WTC11 (cell line): Measurements from ENCODE around the gene SHISAL1. TPM values are rescaled to one million over a fixed set of nuclear protein-coding genes. Genes with fewer than 3 reads are reported as not detected.

Experiments
- ATAC-seq: fragments of 200-7000 bp; cut with Tn5 transposase; 2 replicates; pipeline ENCODE4 v1.10.0; 2021; ENCODE audit warnings: mild to moderate bottlenecking, moderate library complexity
- CTCF ChIA-PET: fragments of 300-600 bp; sonication (Branson Sonifier 250); formaldehyde crosslinking; loops from one replicate; lab custom pipeline; 2021; ENCODE audit warnings: antibody characterized with exemption; lab: Charles Lee
- POLR2A ChIA-PET: fragments of 350-600 bp; sonication (Branson Sonifier 250); formaldehyde crosslinking; loops from one replicate; lab custom pipeline; 2021; ENCODE audit warnings: antibody characterized with exemption; lab: Charles Lee
- DNase-seq: peaks from one replicate; pipeline ENCODE4 v3.0.0; 2021; ENCODE audit warnings: low spot score
- H3K27ac Mint-ChIP-seq: 2 replicates; pipeline ENCODE4 v1.8.0; 2021; ENCODE audit warnings: mixed read lengths
- H3K27me3 Mint-ChIP-seq: 2 replicates; pipeline ENCODE4 v1.8.0; 2021; ENCODE audit warnings: low read depth, mild to moderate bottlenecking, moderate library complexity, mixed read lengths
- H3K36me3 Mint-ChIP-seq: 2 replicates; pipeline ENCODE4 v1.8.0; 2021; ENCODE audit warnings: mixed read lengths
- H3K4me1 Mint-ChIP-seq: 2 replicates; pipeline ENCODE4 v1.8.0; 2022; ENCODE audit warnings: mixed read lengths
- H3K4me3 Mint-ChIP-seq: 2 replicates; pipeline ENCODE4 v1.8.0; 2021; ENCODE audit warnings: mild to moderate bottlenecking, moderate library complexity, mixed read lengths
- H3K9me3 Mint-ChIP-seq: 2 replicates; pipeline ENCODE4 v1.8.0; 2021; ENCODE audit warnings: mixed read lengths
- ESRRA ChIP-seq: sonication (generic); formaldehyde crosslinking; IDR thresholded peaks from 2 replicates; pipeline ENCODE4 v1.8.1; 2022; ENCODE audit warnings: mild to moderate bottlenecking, missing genetic modification reagents, borderline replicate concordance
- ETV6 ChIP-seq: sonication (generic); formaldehyde crosslinking; IDR thresholded peaks from 2 replicates; pipeline ENCODE4 v1.8.1; 2022; ENCODE audit warnings: mild to moderate bottlenecking, missing genetic modification reagents
- FOXJ3 ChIP-seq: sonication (generic); formaldehyde crosslinking; IDR thresholded peaks from 2 replicates; pipeline ENCODE4 v1.9.0; 2021; ENCODE audit warnings: missing genetic modification reagents, mild to moderate bottlenecking, borderline replicate concordance
- FOXP1 ChIP-seq: sonication (generic); formaldehyde crosslinking; IDR thresholded peaks from 2 replicates; pipeline ENCODE4 v1.8.0; 2022; ENCODE audit warnings: missing genetic modification reagents, mild to moderate bottlenecking, moderate library complexity, borderline replicate concordance
- HMGA2 ChIP-seq: fragments of 250-450 bp; sonication (Bioruptor Pico); IDR thresholded peaks from 2 replicates; pipeline ENCODE4 v1.4.0; 2021; ENCODE audit warnings: mild to moderate bottlenecking, moderate library complexity
- IRF2 ChIP-seq: sonication (generic); formaldehyde crosslinking; IDR thresholded peaks from 2 replicates; pipeline ENCODE4 v1.8.0; 2022; ENCODE audit warnings: low read depth, missing genetic modification reagents, borderline replicate concordance
- JAZF1 ChIP-seq: fragments of 250-450 bp; sonication (Bioruptor Pico); IDR thresholded peaks from 2 replicates; pipeline ENCODE4 v1.9.0; 2021; ENCODE audit warnings: moderate library complexity, mild to moderate bottlenecking, inconsistent platforms
- JUN ChIP-seq: sonication (generic); formaldehyde crosslinking; IDR thresholded peaks from 2 replicates; pipeline ENCODE4 v1.8.0; 2023; ENCODE audit warnings: mild to moderate bottlenecking, missing genetic modification reagents
- MYBL2 ChIP-seq: sonication (generic); formaldehyde crosslinking; IDR thresholded peaks from 2 replicates; pipeline ENCODE4 v1.8.1; 2023; ENCODE audit warnings: mild to moderate bottlenecking, moderate library complexity, missing genetic modification reagents
- NR2C2 ChIP-seq: sonication (generic); formaldehyde crosslinking; IDR thresholded peaks from 2 replicates; pipeline ENCODE4 v1.8.0; 2022; ENCODE audit warnings: mild to moderate bottlenecking, missing genetic modification reagents
- OVOL2 ChIP-seq: fragments of 250-450 bp; sonication (Bioruptor Pico); IDR thresholded peaks from 2 replicates; pipeline ENCODE4 v1.9.0; 2021; ENCODE audit warnings: mild to moderate bottlenecking, borderline replicate concordance
- PRRX2 ChIP-seq: fragments of 250-450 bp; sonication (Bioruptor Pico); IDR thresholded peaks from 2 replicates; pipeline ENCODE4 v1.8.0; 2021; ENCODE audit warnings: mild to moderate bottlenecking
- SMAD4 ChIP-seq: sonication (generic); formaldehyde crosslinking; IDR thresholded peaks from 2 replicates; pipeline ENCODE4 v1.8.0; 2022; ENCODE audit warnings: mild to moderate bottlenecking, missing genetic modification reagents
- ZNF263 ChIP-seq: sonication (generic); formaldehyde crosslinking; IDR thresholded peaks from 2 replicates; pipeline ENCODE4 v1.8.1; 2022; ENCODE audit warnings: low read depth, mild to moderate bottlenecking, moderate library complexity, missing genetic modification reagents
- ZNF317 ChIP-seq: sonication (generic); formaldehyde crosslinking; IDR thresholded peaks from 2 replicates; pipeline ENCODE4 v1.8.1; 2023; ENCODE audit warnings: low read depth, mild to moderate bottlenecking, moderate library complexity, missing genetic modification reagents, borderline replicate concordance
- ZNF416 ChIP-seq: fragments of 250-450 bp; sonication (Bioruptor Pico); IDR thresholded peaks from 2 replicates; pipeline ENCODE4 v1.9.0; 2021; ENCODE audit warnings: mild to moderate bottlenecking, inconsistent platforms
- ZNF532 ChIP-seq: fragments of 250-450 bp; sonication (Bioruptor Pico); IDR thresholded peaks from 2 replicates; pipeline ENCODE4 v1.9.0; 2021; ENCODE audit warnings: mild to moderate bottlenecking, borderline replicate concordance
- total RNA-seq: library from RNA; stranded (reverse); gene quantifications from 3 replicates; pipeline ENCODE4 v1.2.3, GENCODE V29; 2021
- TF ChIP-seq, protein P1 (sequence below): fragments of 200-600 bp; IDR thresholded peaks from 2 replicates; pipeline ENCODE4 v1.8.0; 2022; ENCODE audit warnings: antibody characterized with exemption
- TF ChIP-seq, protein P2 (sequence below): sonication (generic); formaldehyde crosslinking; IDR thresholded peaks from 2 replicates; pipeline ENCODE4 v1.8.1; 2023; ENCODE audit warnings: mild to moderate bottlenecking, missing genetic modification reagents, moderate library complexity
- TF ChIP-seq, protein P3 (sequence below): sonication (generic); formaldehyde crosslinking; IDR thresholded peaks from 2 replicates; pipeline ENCODE4 v1.8.0; 2022; ENCODE audit warnings: missing genetic modification reagents
- TF ChIP-seq, protein P4 (sequence below): sonication (generic); formaldehyde crosslinking; IDR thresholded peaks from 2 replicates; pipeline ENCODE4 v1.8.1; 2023; ENCODE audit warnings: mild to moderate bottlenecking, missing genetic modification reagents, borderline replicate concordance

The SHISAL1 gene
- total RNA-seq, 1 experiment from 2014 or later = 2.7 TPM

DNA sequence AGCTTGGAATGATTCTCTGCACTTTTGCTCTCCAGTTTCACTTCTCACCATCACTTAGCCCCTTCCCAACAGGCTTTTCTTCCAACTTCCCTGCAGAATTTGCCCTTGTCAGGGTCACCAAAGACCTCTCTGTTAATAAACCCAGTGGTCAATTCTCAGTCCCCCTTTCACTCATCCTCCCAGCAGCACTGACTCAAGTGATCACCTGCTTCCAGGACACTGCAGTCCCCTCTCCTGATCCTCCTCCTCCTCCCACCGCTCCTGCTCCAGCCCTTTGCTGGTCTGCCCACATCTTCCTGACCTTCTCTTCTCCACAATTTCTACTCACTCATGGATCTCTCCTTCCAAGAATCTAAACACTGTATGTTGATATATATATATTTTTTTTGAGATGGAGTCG is 57.9 kb downstream of the SHISAL1 start:
- Mint-ChIP-seq H3K9me3 (peaks cover 50% of the 10 kb centered on the region), H3K4me3 (no peak overlapping the region), H3K36me3 (peaks cover 16% of the 10 kb centered on the region), H3K27me3 (no peaks in the 10 kb centered on the region), H3K27ac (no peak overlapping the region), H3K4me1 (peaks cover 12% of the 10 kb centered on the region)
- ChIA-PET POLR2A (no interaction called here), CTCF (no interaction called here)
- ATAC-seq (no peak), DNase-seq (no peak)
- TF ChIP-seq IRF2 = no peak
- TF ChIP-seq ZNF532 (CRISPR knock-in tag) = no peak
- TF ChIP-seq, protein P1, sequence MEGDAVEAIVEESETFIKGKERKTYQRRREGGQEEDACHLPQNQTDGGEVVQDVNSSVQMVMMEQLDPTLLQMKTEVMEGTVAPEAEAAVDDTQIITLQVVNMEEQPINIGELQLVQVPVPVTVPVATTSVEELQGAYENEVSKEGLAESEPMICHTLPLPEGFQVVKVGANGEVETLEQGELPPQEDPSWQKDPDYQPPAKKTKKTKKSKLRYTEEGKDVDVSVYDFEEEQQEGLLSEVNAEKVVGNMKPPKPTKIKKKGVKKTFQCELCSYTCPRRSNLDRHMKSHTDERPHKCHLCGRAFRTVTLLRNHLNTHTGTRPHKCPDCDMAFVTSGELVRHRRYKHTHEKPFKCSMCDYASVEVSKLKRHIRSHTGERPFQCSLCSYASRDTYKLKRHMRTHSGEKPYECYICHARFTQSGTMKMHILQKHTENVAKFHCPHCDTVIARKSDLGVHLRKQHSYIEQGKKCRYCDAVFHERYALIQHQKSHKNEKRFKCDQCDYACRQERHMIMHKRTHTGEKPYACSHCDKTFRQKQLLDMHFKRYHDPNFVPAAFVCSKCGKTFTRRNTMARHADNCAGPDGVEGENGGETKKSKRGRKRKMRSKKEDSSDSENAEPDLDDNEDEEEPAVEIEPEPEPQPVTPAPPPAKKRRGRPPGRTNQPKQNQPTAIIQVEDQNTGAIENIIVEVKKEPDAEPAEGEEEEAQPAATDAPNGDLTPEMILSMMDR = no peak
- no peak for TF ChIP-seq JAZF1 (CRISPR knock-in tag)
- TF ChIP-seq FOXJ3 (CRISPR knock-in tag) = no peak
- TF ChIP-seq FOXP1 (CRISPR knock-in tag) = no peak
- TF ChIP-seq, protein P2, sequence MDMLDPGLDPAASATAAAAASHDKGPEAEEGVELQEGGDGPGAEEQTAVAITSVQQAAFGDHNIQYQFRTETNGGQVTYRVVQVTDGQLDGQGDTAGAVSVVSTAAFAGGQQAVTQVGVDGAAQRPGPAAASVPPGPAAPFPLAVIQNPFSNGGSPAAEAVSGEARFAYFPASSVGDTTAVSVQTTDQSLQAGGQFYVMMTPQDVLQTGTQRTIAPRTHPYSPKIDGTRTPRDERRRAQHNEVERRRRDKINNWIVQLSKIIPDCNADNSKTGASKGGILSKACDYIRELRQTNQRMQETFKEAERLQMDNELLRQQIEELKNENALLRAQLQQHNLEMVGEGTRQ (CRISPR knock-in tag) = no peak
- no peak for TF ChIP-seq NR2C2
- no peak for TF ChIP-seq ETV6
- no peak for TF ChIP-seq HMGA2 (CRISPR knock-in tag)
- TF ChIP-seq JUN (CRISPR knock-in tag) = no peak
- TF ChIP-seq, all 79 proteins: peak for 0

DNA sequence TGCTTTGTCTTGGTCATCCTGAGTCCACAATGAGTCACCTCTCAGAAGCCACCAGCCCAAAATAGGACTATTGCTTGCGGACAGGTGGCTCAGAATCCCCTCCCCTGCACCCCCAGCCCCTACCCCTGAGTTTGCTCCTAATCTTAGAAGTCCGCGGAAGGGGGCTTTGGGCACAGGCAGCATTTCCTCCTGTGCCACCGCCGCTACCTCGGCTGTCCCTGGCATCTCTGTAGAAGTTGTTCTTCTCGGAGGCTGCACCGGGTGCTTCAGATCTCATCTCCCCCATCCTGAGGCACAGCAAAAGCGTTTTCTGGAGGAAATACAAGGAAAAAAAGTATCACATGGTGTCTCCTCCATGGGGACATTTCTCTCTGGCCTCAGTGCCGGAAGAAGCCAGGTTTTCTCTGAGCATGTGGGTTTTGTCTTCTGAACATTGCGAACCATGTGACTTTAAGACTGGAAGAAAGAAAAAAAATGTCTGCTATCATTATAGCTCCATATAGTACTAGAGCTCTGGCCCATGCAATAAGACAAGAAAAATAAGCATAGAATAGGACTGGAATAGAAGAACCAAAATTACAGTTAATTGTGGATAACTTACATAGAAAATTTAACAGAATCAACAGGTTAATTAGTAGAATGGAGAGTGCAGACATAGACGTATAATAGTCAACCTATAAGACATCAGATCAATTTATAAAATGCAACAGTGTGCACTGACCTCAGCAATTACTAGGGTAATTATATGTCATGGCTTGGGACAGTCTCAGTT is 63.2 kb downstream of the SHISAL1 start:
- H3K4me3 Mint-ChIP-seq = no peak overlapping the region
- DNase-seq (no peak), ATAC-seq (no peak)
- H3K9me3 Mint-ChIP-seq = peaks cover 44% of the 10 kb centered on the region
- peaks cover 26% of the 10 kb centered on the region for H3K36me3 Mint-ChIP-seq
- no peaks in the 10 kb centered on the region for H3K4me1 Mint-ChIP-seq
- H3K27me3 Mint-ChIP-seq = no peaks in the 10 kb centered on the region
- POLR2A ChIA-PET = no interaction called here
- CTCF ChIA-PET = no interaction called here
- H3K27ac Mint-ChIP-seq = no peak overlapping the region
- TF ChIP-seq, protein P3, sequence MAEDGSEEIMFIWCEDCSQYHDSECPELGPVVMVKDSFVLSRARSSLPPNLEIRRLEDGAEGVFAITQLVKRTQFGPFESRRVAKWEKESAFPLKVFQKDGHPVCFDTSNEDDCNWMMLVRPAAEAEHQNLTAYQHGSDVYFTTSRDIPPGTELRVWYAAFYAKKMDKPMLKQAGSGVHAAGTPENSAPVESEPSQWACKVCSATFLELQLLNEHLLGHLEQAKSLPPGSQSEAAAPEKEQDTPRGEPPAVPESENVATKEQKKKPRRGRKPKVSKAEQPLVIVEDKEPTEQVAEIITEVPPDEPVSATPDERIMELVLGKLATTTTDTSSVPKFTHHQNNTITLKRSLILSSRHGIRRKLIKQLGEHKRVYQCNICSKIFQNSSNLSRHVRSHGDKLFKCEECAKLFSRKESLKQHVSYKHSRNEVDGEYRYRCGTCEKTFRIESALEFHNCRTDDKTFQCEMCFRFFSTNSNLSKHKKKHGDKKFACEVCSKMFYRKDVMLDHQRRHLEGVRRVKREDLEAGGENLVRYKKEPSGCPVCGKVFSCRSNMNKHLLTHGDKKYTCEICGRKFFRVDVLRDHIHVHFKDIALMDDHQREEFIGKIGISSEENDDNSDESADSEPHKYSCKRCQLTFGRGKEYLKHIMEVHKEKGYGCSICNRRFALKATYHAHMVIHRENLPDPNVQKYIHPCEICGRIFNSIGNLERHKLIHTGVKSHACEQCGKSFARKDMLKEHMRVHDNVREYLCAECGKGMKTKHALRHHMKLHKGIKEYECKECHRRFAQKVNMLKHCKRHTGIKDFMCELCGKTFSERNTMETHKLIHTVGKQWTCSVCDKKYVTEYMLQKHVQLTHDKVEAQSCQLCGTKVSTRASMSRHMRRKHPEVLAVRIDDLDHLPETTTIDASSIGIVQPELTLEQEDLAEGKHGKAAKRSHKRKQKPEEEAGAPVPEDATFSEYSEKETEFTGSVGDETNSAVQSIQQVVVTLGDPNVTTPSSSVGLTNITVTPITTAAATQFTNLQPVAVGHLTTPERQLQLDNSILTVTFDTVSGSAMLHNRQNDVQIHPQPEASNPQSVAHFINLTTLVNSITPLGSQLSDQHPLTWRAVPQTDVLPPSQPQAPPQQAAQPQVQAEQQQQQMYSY (CRISPR knock-in tag) = no peak
- TF ChIP-seq, protein P4, sequence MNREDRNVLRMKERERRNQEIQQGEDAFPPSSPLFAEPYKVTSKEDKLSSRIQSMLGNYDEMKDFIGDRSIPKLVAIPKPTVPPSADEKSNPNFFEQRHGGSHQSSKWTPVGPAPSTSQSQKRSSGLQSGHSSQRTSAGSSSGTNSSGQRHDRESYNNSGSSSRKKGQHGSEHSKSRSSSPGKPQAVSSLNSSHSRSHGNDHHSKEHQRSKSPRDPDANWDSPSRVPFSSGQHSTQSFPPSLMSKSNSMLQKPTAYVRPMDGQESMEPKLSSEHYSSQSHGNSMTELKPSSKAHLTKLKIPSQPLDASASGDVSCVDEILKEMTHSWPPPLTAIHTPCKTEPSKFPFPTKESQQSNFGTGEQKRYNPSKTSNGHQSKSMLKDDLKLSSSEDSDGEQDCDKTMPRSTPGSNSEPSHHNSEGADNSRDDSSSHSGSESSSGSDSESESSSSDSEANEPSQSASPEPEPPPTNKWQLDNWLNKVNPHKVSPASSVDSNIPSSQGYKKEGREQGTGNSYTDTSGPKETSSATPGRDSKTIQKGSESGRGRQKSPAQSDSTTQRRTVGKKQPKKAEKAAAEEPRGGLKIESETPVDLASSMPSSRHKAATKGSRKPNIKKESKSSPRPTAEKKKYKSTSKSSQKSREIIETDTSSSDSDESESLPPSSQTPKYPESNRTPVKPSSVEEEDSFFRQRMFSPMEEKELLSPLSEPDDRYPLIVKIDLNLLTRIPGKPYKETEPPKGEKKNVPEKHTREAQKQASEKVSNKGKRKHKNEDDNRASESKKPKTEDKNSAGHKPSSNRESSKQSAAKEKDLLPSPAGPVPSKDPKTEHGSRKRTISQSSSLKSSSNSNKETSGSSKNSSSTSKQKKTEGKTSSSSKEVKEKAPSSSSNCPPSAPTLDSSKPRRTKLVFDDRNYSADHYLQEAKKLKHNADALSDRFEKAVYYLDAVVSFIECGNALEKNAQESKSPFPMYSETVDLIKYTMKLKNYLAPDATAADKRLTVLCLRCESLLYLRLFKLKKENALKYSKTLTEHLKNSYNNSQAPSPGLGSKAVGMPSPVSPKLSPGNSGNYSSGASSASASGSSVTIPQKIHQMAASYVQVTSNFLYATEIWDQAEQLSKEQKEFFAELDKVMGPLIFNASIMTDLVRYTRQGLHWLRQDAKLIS (CRISPR knock-in tag) = no peak
- TF ChIP-seq SMAD4 (no peak), ZNF317 (CRISPR knock-in tag) (no peak), FOXP1 (CRISPR knock-in tag) (no peak), ESRRA (CRISPR knock-in tag) (no peak), PRRX2 (CRISPR knock-in tag) (no peak), ZNF416 (CRISPR knock-in tag) (no peak), MYBL2 (CRISPR knock-in tag) (no peak), ZNF263 (no peak), OVOL2 (CRISPR knock-in tag) (no peak)
